Measurements from ENCODE around the gene PRRC2B. TPM values are rescaled to one million over a fixed set of nuclear protein-coding genes. Genes with fewer than 3 reads are reported as not detected.

Gene PRRC2B
- total RNA-seq, 1 experiment from 2014 or later, result 170 TPM

GRCh38 chr9:131410044-131410491 is 16.2 kb downstream of the PRRC2B start:
- ChIA-PET CTCF (no interaction called here), RAD21 (ENCODE audit: low non-redundant PET in 1 of 2, low total read pairs in 2 of 2, uncharacterized antibody in 2 of 2, unreplicated experiment in 2 of 2) (no interaction called here), POLR2A (no interaction called here)
- Histone ChIP-seq H3K4me3 (replicated peaks in 1 of 2; ENCODE audit: low read depth in 1 of 2, low read length in 2 of 2) (no peak overlapping the region), H4K20me1 (ENCODE audit: insufficient read depth) (peaks cover 64% of the 10 kb centered on the region), H3K4me2 (ENCODE audit: low read length) (no peak overlapping the region), H3K27me3 (ENCODE audit: insufficient read depth, low read length) (no peaks in the 10 kb centered on the region), H2AFZ (ENCODE audit: low read depth, low read length, poor library complexity, severe bottlenecking) (no peak overlapping the region), H3K36me3 (ENCODE audit: control insufficient read depth in 1 of 2, insufficient read depth in 2 of 2, low read length in 2 of 2) (no peaks in the 10 kb centered on the region; a peak in 2 of 4 replicates), H3K4me1 (ENCODE audit: control insufficient read depth in 1 of 2, insufficient read depth in 2 of 2, low read length in 2 of 2) (peaks cover 17 to 36% of the 10 kb centered on the region in 2 experiments), H3K9me2 (ENCODE audit: insufficient read depth) (no peaks in the 10 kb centered on the region), H3K9me3 (ENCODE audit: control insufficient read depth in 1 of 2, insufficient read depth in 1 of 2, low read depth in 1 of 2, low read length in 2 of 2) (no peaks in the 10 kb centered on the region), H3K79me2 (ENCODE audit: insufficient read depth, low read length) (peaks cover 99% of the 10 kb centered on the region), H3K9ac (ENCODE audit: low read length) (no peak overlapping the region), H3K27ac (ENCODE audit: low read depth, low read length) (no peak overlapping the region)
- TF ChIP-seq EZH2 (IDR thresholded peaks at IDR 0.05), result no peak
- no peak for TF ChIP-seq RAD21 (IDR thresholded peaks at IDR 0.05; ENCODE audit: low read depth)
- TF ChIP-seq POLR2A (IDR thresholded peaks at IDR 0.05; ENCODE audit: borderline replicate concordance, extremely low read depth, insufficient read depth, insufficient read length), result no peak
- no peak for TF ChIP-seq SIN3A (IDR thresholded peaks at IDR 0.05; ENCODE audit: low read depth)
- TF ChIP-seq REST (IDR thresholded peaks at IDR 0.05; ENCODE audit: low read depth), result no peak
- TF ChIP-seq CEBPB (IDR thresholded peaks at IDR 0.05; ENCODE audit: low read depth), result no peak
- no peak for TF ChIP-seq EGR1 (IDR thresholded peaks at IDR 0.05; ENCODE audit: low read depth)
- no peak for TF ChIP-seq TCF7L2 (IDR thresholded peaks at IDR 0.05; ENCODE audit: borderline replicate concordance, extremely low read depth, insufficient read depth, insufficient read length)
- DNase-seq (ENCODE audit: low read depth, low spot score) (no peak), ATAC-seq (no peak)
- no TSS peak for BruUV-seq (replicated peaks)
- intact Hi-C loops (cut with micrococcal nuclease), result no loop called here

Data from HCT116 (cell line).